Stimulated activated CD8-positive, alpha-beta memory T cell treated with anti-CD3 and anti-CD28 coated beads, Interleukin-12 subunit alpha, Interleukin-12 subunit beta, amount 100 ng/mL, for 24 hours (primary cell): ENCODE results near the gene BTBD19.
A peak's percentile ranks its signal among the peaks of the same experiment; 100 is the strongest.
"Not testable (repeated sequence)": the region's sequence is repeated elsewhere in the genome, so short reads cannot be mapped to it uniquely, and the experiment has no call there.

Experiments
- DNase-seq: peaks from one replicate; pipeline ENCODE4 v3.0.0-alpha.2; 2020; ENCODE audit errors: extremely low read depth

The BTBD19 gene

DNA sequence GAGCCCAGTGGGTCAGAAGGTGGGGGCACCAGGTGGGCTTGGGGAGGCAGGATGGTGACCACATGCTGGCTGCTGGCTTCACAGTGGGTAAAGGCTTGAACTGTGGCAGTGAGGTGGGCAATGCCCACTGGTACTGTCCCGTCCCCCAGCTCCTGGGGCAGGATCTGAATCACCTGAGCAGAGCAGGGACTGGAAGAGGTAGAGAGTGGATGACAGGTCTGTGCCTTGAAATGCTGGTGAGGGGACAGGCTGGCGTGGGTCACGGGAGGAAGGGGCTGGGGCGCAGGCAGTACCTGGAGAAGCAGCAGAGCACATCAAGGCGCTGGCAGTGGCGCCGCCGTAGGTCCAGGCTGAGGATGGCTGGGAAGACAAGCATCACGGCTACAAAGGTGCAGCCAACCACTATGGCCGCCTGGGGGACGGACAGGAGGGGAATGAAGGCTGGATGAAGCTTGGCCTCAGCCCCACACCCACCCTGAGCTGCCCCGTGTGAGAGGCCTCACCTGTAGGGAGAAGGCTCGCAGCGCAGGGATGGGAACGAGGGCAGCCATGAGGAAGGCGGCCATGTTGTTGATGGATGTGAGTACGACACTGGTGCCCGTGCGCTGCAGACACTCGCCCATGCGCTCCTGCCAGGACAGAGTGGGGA, 19.8 kb downstream of the BTBD19 start:
- DNase-seq = no peak

DNA sequence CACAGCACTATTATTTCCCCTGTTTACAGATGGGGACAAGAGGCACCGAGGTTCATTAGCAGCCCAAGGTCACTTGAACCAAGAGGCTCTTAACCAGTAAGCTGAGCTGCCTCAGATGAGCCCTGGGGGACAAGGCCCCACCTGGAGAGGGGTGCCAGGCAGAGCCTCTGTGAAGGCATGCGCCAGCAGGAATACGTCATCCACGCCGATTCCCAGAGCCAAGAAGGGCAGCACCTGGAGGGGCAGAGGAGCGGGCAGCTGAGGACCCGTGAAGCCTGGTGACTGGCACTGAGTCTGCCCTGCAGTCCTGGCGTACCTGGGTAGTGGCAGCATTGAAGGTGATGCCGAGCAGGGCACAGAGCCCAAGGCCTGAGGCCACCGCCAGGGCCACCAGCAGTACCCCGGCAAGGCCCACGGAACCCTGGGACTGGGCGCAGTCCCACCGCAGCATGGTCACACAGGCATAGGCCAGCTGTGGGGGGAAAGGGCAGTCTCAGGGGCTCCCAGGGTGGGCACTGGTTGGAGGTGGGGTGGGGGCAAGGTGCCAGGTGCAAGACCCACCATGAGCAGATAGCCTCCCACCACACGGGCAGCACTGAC, 20.6 kb downstream of the BTBD19 start:
- DNase-seq = no peak

- DNase-seq = no peak
Measured at GRCh38 chr1:44829506-44830384, 21.4 kb downstream of the BTBD19 start.

DNA sequence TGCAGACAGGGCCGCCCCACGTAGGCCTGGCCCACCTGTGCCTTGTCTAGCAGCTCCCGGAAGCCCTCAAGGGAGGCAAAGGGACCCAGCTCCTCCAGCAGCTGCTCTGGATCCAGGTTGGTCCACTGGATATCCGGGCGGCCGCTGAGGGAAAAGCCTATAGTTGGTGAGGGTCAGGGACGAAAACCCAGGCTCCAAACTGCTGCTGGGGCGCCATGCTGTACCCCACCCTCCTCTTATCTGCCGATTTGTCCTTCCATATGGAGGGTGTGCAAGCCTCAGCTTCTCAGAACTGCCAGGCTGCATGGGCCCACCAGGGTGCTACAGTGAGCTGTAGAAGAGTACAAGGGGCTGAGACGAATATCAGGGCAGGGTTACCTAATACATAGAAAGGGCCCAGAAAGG, 22.6 kb downstream of the BTBD19 start:
- no peak for DNase-seq

DNA sequence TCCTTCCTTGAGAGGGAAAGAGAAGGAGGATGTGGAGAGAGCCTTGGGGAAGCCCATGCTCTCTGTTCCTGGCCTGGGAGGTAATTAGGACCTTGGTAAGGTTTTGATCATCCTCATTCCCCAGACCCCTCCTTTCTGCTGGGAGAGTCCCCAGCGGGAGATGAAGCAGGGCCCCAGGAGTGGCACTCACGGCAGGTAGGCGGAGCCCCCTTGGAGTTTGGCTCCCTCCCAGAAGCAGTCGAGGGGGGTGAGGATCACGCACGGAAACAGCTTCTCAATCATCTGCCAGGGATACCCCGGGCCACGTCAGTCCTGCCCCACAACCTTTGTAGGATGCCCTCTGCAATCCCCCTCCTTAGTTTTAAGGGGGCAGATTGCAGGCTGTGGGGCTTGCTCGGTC, 23.2 kb downstream of the BTBD19 start:
- no peak for DNase-seq

DNA sequence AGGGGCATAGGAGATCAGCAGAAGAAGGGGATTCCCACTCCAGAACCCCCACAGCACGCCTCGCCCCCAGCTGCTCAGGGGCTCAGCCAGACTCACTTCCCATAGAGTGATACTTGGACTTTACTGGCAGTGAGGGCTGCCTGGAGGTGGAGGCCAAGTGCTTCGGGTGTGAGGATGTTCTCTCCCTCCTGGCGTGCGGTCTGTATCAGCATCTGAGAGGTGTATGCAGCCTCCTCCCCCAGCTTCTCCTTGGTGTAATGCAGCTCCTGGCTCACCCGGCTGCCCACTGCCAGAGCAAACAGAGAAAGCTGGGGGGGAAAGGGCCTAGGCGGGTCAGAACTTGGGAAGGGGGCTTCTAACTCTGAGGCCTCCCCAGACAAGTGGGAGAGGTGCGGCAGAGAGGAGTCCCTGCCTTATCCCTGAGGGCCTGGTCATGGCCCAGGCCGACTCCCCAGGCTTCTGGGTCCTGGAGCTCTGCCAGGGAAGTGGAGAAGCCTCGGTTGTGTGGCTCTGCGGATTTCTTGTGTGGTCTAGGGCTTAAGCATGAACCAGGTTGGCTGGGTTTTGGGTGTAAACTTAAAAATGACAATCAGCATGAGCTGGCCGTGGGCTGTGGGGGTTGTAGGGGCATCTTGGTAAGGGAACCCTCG, 23.9 kb downstream of the BTBD19 start:
- DNase-seq = no peak

DNA sequence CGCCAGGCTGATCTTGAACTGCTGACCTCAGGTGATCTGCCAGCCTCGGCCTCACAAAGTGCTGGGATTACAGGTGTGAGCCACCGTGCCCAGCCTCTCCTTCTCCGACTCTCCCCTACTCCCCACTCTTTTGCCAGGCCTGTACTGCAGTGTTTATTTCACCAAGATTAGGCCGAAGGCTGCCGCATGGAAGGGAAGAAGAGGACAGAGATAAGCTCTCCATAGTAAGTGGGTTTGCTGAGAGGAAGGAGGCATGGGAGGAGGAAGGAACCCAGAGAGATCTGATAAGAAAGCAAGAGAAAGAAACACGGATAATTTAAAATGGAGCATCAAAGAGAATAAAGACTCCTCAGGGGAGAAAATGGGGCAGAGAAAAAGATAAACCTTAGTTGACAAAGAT, 26.0 kb downstream of the BTBD19 start:
- DNase-seq = no peak

DNA sequence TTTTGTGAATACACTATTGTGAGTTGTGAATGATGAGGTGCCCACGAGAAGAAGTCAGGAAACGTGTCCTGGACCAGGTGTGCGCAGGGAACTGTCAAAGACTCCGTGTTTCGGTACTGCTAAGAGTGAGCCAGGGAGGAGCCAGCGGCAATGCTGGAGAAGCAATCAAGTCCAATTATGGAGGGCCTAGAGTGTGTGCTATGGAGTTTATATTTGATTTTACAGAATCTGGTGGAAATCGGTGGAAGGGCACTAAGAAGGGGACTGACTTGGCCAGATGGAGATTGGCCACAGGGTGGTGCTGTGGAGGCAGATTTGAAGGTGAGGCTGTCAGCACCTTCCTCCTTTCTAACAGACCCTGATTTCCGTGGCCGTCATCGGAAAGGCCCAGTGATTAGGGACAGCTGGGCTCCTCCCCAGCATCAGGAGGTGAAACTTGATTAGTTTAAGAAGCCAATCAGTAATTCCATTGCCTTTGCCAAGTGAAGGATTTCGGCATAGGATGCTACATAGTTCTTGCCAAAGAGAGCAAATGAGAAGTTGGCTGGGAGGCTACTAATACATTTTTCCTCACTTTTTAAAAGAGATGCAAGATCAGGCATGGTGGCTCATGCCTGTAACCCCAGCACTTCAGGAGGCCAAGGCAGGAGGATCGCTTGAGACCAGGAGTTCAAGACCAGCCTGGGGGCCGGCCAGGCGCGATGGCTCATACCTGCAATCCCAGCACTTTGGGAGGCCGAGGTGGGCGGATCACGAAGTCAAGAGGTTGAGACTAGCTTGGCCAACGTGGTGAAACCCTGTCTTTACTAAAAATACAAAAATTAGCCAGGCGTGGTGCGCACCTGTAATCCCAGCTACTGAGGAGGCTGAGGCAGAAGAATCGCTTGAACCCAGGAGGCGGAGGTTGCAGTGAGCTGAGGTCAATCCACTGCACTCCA, 27.7 kb downstream of the BTBD19 start:
- peak; percentile 59 for DNase-seq

DNA sequence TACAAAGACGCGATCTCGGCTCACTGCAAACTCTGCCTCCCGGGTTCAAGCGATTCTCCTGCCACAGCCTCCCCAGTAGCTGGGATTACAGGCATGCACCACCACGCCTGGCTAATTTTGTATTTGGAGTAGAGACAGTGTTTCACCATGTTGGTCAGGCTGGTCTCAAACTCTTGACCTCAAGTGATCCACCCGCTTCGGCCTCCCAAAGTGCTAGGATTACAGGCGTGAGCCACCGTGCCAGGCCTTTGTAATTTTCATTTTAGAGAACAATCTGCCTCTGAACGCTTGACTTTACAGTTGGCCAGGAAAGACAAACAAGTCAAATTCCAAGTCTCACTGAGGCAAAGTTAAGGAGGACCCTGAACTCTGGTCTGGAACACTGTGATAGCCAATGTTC, 30.0 kb downstream of the BTBD19 start:
- DNase-seq = not testable (repeated sequence)

DNA sequence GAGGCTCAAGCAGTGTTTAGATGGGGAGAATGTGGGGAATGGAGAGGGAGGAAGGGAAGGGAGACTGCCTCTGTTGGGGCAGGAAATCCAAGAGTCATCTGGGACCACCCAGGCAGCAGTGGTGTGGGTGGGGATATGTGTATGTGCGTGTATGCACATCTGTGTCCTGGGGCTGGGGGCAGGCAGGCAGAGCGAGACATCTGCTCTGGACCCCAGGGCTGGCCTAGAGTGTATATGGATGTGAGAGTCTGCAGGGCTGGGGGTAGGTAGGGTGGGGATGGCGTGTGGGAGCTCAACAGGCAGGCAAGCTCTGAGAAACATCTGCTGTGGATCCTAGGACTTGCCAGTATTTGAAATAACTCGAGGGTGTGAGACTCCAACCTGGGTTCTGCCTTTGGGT, 31.3 kb downstream of the BTBD19 start:
- no peak for DNase-seq

DNA sequence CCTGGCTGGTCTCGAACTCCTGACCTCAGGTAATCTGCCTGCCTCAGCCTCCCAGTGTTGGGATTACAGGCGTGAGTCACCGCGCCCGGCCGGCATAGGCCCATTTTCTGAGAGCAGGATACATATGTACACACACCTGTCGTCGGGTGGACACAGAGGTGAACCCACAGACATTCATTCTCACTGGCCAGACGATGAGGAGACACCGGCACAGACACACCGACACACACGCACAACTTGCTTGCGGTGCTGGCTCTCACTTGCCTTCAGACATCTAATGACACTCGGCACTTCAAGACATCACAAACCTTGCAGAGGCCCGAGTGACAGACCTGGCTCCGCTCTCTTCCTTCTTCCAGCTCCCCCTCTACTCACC, 34.2 kb downstream of the BTBD19 start:
- no peak for DNase-seq

- DNase-seq = no peak
Measured at GRCh38 chr1:44842862-44843655, 34.7 kb downstream of the BTBD19 start, which contains the start of gene PTCH2. Gene PTCH2, minus strand, starts transcription at chr1:44843253. Its CDS starts 321 bp downstream, at chr1:44842932.

- DNase-seq = no peak
Measured at GRCh38 chr1:44846985-44847384, 38.7 kb downstream of the BTBD19 start.

GRCh38 chr1:44847845-44848244, 39.5 kb downstream of the BTBD19 start:
- DNase-seq = no peak

DNA sequence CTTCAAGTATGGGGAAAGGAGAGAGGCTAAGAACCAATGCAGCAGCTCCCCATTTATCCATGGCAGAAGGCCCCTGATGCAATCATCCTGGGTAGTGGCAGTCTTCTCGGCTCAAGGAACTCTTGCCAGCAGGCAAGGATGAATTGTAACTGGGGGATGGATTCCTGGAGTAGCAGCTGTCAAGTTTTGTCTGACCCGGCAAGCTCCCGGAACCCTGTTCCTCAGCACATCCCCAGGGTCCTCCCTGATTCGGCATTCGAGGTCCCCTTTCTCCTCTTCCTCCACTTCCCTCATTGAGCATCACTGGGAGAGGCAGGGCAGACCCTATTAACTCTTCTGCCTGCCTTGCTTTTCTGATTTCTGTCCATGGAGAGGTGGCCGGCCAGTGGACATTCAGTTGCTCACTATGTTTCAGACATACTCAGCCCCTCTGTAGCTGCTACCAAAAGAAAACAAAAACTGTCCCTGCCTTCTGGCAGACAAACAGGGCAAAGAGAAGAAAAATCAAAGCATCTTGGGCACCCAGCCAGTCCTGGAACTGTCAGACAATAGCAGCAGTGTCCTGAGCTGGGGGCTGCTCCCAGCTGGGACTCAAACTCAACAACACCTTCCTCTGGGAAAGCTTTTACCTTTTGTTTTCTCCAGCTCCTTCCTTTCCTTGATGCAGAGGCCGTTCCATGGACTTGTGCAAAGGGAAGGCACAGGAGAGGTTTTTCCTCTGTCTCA, 40.3 kb downstream of the BTBD19 start:
- no peak for DNase-seq

GRCh38 chr1:44849575-44850132, 41.3 kb downstream of the BTBD19 start:
- no peak for DNase-seq

DNA sequence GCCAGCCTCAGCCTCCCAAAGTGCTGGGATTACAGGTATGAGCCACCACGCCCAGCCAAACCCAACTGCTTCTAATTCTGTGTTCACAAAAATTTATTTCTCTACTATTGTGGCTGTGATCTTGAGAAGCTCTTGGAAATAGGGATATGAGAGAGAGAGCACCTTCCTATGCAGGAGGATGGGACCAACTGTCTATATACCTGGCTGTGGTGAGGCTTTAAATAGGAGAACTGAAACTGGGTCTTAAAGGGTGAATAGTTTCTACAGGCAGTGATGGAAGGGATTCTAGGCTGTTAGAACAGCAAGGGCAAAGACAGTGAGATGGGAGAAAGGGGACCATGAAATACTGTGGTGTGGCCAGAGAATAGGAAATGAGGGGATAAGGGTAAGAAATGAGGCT, 43.0 kb downstream of the BTBD19 start:
- DNase-seq = no peak

GRCh38 chr1:44853201-44853600, 44.9 kb downstream of the BTBD19 start:
- no peak for DNase-seq

DNA sequence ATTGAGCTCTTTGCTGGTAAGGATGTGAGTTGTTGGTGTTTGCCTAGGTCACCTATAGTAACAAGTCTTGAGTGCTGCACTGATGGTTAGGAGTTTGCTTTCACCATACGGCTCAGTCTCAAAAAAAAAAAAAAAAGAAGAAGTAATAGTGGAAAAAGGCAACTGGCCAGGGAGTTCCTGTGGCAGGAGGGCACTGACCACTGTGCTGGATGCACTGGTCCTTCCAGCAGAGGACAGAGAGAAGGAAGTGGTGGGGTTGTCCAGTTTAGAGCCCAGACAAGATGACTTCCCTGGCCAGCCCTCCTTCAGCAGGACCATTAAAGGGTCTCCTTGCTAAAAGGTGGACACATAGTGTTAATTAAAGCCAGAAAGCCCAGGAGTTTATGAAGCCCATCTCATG, 46.6 kb downstream of the BTBD19 start:
- no peak for DNase-seq
